ENCODE data around the gene TM6SF1.

DNA sequence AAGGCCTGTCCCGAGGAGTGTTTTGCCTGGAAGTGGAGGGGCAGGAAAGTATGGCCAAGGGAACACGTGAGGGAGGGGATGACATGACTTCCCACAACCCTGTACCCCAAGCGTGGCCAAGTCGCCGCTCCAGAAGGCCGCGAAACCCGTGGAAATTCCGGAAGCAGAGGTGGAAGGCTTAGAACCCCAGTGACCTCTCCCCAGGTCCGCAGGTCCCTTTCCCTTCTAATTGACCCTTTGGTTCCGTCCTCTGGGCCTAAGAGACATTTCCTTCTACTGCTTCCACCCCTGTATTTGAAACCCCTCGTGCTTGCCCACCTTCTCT is 39.8 kb upstream of the TM6SF1 start:
- TF ChIP-seq, protein P1, sequence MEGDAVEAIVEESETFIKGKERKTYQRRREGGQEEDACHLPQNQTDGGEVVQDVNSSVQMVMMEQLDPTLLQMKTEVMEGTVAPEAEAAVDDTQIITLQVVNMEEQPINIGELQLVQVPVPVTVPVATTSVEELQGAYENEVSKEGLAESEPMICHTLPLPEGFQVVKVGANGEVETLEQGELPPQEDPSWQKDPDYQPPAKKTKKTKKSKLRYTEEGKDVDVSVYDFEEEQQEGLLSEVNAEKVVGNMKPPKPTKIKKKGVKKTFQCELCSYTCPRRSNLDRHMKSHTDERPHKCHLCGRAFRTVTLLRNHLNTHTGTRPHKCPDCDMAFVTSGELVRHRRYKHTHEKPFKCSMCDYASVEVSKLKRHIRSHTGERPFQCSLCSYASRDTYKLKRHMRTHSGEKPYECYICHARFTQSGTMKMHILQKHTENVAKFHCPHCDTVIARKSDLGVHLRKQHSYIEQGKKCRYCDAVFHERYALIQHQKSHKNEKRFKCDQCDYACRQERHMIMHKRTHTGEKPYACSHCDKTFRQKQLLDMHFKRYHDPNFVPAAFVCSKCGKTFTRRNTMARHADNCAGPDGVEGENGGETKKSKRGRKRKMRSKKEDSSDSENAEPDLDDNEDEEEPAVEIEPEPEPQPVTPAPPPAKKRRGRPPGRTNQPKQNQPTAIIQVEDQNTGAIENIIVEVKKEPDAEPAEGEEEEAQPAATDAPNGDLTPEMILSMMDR (IDR thresholded peaks at IDR 0.05), result no peak
- TF ChIP-seq ZFX (IDR thresholded peaks at IDR 0.05; ENCODE audit: borderline replicate concordance), result no peak
